Mucosa of descending colon (tissue), 3 donors: ENCODE results near the gene MPEG1. TPM values are rescaled to one million over a fixed set of nuclear protein-coding genes. Genes with fewer than 3 reads are reported as not detected.
A peak's percentile ranks its signal among the peaks of the same experiment; 100 is the strongest.

Source experiments
- ATAC-seq: fragments of 200-7000 bp; cut with Tn5 transposase; one replicate; pipeline ENCODE4 v1.9.1; 2020; ENCODE audit warnings: mild to moderate bottlenecking, moderate library complexity
- DNase-seq, 3 donors: peaks; one replicate each; pipeline ENCODE4 v3.0.0-alpha.2; 2020
- H3K36me3 ChIP-seq: fragments of 200-600 bp; one replicate; pipeline ENCODE4 v1.8.0; 2021; ENCODE audit warnings: low read depth, mild to moderate bottlenecking
- H3K4me1 ChIP-seq: fragments of 200-600 bp; one replicate; pipeline ENCODE4 v1.8.0; 2021; ENCODE audit warnings: low read depth, mild to moderate bottlenecking
- H3K4me3 ChIP-seq: fragments of 200-600 bp; one replicate; pipeline ENCODE4 v1.8.0; 2021; ENCODE audit warnings: mild to moderate bottlenecking
- H3K9me3 ChIP-seq: fragments of 200-600 bp; one replicate; pipeline ENCODE4 v1.8.0; 2021; ENCODE audit warnings: mild to moderate bottlenecking
- intact Hi-C, 2 donors: fragments of 100-400 bp; cut with DNase I in 1 of 2; cut with micrococcal nuclease in 1 of 2; formaldehyde crosslinking; loops; one replicate each; pipeline versions ENCODE4 v1.11.0 to v1.11.1; 2022; cut with DNase I, micrococcal nuclease
- total RNA-seq, 3 donors: library from RNA; stranded (reverse); fragmentation: NEBNext Ultra II Directional in 2 of 3; extraction: Animal tissue kit (Norgen Biotek cat#: 25700) in 2 of 3; gene quantifications; one replicate each; pipeline versions ENCODE4 v1.2.1 to v1.2.4, GENCODE V29; 2021 to 2023
- TF ChIP-seq, protein P1 (sequence below): fragments of 200-600 bp; IDR thresholded peaks from one replicate; pipeline ENCODE4 v1.8.0; 2022; ENCODE audit warnings: antibody characterized with exemption, mild to moderate bottlenecking
- donor health status: DM: no; HTN: no; CAD: no; lungs with moderate emphysema.
- donor health status: DM: no; HTN: no; CAD: no.
- donor health status: DM: no; HTN: yes; CAD: no.

The MPEG1 gene
- total RNA-seq, 3 donors from 2014 or later, result 8.7 to 30.8 (median 21.9) TPM

DNA sequence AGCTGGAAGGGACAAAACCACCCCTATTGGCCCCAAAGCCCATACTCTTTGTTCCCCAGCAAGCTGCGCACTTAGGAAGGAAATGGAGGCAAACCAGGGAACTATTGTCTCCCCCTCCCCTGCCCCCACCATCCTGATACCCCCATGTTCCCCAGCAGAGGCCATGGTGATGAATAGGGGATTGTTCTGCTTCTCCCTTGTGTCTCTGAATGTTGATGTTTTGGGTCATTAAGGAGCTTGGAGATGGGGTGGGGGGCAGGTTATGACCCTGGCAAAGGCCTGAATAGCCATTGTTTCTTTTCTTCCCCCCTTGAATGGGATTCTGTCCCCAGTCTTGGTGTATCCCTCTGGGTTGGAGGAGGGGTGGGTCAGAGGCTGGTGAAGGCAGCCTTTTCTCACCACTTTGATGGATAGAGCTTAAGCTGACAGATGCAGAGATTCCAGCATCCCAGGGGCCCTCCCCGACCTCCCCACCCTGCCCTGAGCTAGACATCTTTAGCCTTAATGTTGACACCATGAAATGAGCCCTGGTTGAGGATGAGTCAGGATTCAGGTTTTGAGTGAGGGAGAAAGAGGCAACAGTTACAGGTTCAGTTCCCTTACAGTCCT, 32.5 kb downstream of the MPEG1 start:
- ATAC-seq (no peak), DNase-seq (no peak)
- Histone ChIP-seq H3K9me3 (no peaks in the 10 kb centered on the region), H3K36me3 (no peaks in the 10 kb centered on the region), H3K4me1 (peaks cover 28% of the 10 kb centered on the region), H3K4me3 (no peak overlapping the region)
- TF ChIP-seq, protein P1, sequence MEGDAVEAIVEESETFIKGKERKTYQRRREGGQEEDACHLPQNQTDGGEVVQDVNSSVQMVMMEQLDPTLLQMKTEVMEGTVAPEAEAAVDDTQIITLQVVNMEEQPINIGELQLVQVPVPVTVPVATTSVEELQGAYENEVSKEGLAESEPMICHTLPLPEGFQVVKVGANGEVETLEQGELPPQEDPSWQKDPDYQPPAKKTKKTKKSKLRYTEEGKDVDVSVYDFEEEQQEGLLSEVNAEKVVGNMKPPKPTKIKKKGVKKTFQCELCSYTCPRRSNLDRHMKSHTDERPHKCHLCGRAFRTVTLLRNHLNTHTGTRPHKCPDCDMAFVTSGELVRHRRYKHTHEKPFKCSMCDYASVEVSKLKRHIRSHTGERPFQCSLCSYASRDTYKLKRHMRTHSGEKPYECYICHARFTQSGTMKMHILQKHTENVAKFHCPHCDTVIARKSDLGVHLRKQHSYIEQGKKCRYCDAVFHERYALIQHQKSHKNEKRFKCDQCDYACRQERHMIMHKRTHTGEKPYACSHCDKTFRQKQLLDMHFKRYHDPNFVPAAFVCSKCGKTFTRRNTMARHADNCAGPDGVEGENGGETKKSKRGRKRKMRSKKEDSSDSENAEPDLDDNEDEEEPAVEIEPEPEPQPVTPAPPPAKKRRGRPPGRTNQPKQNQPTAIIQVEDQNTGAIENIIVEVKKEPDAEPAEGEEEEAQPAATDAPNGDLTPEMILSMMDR, result no peak
- intact Hi-C loops, result no loop called here

DNA sequence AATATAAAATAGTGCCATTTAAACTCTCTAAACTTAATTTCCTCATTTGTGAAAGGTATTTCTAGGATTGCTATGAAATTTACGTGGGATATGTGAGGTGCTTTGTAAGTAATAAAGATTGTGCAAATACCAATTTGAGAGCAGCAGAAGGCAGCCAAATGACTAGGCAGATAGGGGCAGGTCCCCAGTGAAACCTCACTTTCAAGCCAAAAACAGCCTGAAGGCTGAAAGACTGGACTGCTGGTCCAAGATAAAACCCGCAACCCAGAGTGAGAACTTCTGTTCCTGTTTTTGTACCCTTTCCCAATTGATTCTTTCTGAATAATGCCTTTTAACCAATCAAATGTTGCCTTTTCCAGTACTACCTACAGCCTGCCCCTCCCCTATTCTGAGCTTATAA, 33.6 kb downstream of the MPEG1 start:
- no peaks in the 10 kb centered on the region for H3K9me3 ChIP-seq
- ATAC-seq (no peak), DNase-seq (no peak)
- TF ChIP-seq, protein P1, result no peak
- H3K4me3 ChIP-seq, result no peak overlapping the region
- H3K4me1 ChIP-seq, result peaks cover 22% of the 10 kb centered on the region
- H3K36me3 ChIP-seq, result no peaks in the 10 kb centered on the region
- intact Hi-C loops, result no loop called here

DNA sequence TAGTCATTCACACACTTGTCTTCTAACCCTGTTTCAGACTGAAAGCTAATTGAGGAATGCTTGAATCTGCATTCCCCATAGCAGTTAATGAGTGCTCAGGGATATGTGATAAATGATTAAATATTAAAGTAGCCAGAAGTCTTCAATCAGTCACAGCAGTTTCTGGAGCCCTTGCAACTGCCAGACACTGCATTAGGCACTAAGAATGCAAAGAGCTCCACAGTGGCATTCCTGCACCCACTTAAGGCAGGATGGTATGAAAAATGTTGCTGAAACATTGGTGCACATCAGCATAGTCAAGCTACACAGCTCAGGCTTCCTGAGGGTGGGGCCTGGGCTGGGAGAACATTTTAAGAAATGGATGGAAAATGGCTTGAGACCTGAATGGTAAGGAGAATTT, 34.3 kb downstream of the MPEG1 start:
- DNase-seq (no peak), ATAC-seq (no peak)
- intact Hi-C loops, result no loop called here
- peaks cover 18% of the 10 kb centered on the region for H3K4me1 ChIP-seq
- TF ChIP-seq, protein P1, result no peak
- H3K9me3 ChIP-seq, result no peaks in the 10 kb centered on the region
- H3K4me3 ChIP-seq, result no peak overlapping the region
- no peaks in the 10 kb centered on the region for H3K36me3 ChIP-seq

GRCh38 chr11:59176330-59176729, 36.4 kb downstream of the MPEG1 start:
- Histone ChIP-seq H3K4me3 (no peak overlapping the region), H3K36me3 (no peaks in the 10 kb centered on the region), H3K4me1 (peaks cover 20% of the 10 kb centered on the region), H3K9me3 (no peaks in the 10 kb centered on the region)
- intact Hi-C loops, result no loop called here
- no peak for ATAC-seq
- DNase-seq, result no peak
- TF ChIP-seq, protein P1, result no peak

- no peaks in the 10 kb centered on the region for H3K36me3 ChIP-seq
- no peak for DNase-seq
- intact Hi-C loops, result no loop called here
- H3K9me3 ChIP-seq, result no peaks in the 10 kb centered on the region
- TF ChIP-seq, protein P1, result no peak
- peaks cover 20% of the 10 kb centered on the region for H3K4me1 ChIP-seq
- no peak overlapping the region for H3K4me3 ChIP-seq
- ATAC-seq, result no peak
Measured at GRCh38 chr11:59175091-59175501, 37.6 kb downstream of the MPEG1 start.

- H3K9me3 ChIP-seq, result no peaks in the 10 kb centered on the region
- TF ChIP-seq, protein P1, result no peak
- intact Hi-C loops, result no loop called here
- ATAC-seq (peak; percentile 65), DNase-seq (peak; percentile 56 to 75 (median 64))
- H3K4me3 ChIP-seq, result no peak overlapping the region
- H3K36me3 ChIP-seq, result no peaks in the 10 kb centered on the region
- H3K4me1 ChIP-seq, result peaks cover 20% of the 10 kb centered on the region
Measured at GRCh38 chr11:59174664-59175033, 38.1 kb downstream of the MPEG1 start.
